ENCODE results near the gene WDR1.

DNA sequence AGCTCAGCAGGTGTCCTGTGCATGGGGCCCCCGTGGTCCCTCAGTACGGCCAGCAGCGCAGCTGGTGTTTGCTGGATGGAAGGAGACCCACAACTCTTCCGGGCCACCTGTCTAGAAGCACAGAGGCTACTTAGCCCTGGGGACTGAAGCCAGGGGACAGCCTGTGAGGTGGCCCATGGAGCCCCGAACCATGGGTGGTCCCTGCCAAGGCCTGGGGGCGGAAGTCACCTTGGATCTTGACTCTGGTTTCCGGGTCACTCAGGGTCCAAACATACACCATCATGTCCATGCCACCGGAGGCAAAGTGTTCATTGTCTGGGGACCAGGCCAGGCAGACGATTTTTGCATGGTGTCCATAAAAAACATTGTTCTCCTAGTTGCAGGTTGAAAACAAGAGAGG, 39.5 kb downstream of the WDR1 start:
- TF ChIP-seq, protein P1, sequence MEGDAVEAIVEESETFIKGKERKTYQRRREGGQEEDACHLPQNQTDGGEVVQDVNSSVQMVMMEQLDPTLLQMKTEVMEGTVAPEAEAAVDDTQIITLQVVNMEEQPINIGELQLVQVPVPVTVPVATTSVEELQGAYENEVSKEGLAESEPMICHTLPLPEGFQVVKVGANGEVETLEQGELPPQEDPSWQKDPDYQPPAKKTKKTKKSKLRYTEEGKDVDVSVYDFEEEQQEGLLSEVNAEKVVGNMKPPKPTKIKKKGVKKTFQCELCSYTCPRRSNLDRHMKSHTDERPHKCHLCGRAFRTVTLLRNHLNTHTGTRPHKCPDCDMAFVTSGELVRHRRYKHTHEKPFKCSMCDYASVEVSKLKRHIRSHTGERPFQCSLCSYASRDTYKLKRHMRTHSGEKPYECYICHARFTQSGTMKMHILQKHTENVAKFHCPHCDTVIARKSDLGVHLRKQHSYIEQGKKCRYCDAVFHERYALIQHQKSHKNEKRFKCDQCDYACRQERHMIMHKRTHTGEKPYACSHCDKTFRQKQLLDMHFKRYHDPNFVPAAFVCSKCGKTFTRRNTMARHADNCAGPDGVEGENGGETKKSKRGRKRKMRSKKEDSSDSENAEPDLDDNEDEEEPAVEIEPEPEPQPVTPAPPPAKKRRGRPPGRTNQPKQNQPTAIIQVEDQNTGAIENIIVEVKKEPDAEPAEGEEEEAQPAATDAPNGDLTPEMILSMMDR (IDR thresholded peaks at IDR 0.05) = no peak
- no peak for TF ChIP-seq POLR2A (IDR thresholded peaks at IDR 0.05)

Data from testis (tissue), 2 donors.